AG09309 (cell line): ENCODE results near the gene ZFYVE27.

ENCODE experiments used
- DNase-seq: peaks from one replicate; pipeline ENCODE4 v3.0.0-alpha.2; 2010; ENCODE audit warnings: low read depth
- H3K4me3 ChIP-seq: 2 replicates; pipeline ENCODE4 v1.5.1; 2011; ENCODE audit warnings: mild to moderate bottlenecking, low read depth, low read length, moderate library complexity; ENCODE audit not compliant: control insufficient read depth
- CTCF ChIP-seq: IDR thresholded peaks from 2 replicates; pipeline ENCODE4 v1.5.1; 2011; ENCODE audit warnings: mild to moderate bottlenecking, low read depth, low read length, inconsistent platforms; ENCODE audit not compliant: insufficient read depth, control insufficient read depth; ENCODE audit errors: missing control alignments

ZFYVE27 gene

GRCh38 chr10:97726636-97727178 lies 10.2 kb upstream of the ZFYVE27 start:
- peak; percentile 66 for DNase-seq
- peak overlapping the region; percentile 14 for H3K4me3 ChIP-seq
- TF ChIP-seq CTCF, result no peak

- DNase-seq, result no peak
- TF ChIP-seq CTCF, result no peak
- no peak overlapping the region for H3K4me3 ChIP-seq
Observed at GRCh38 chr10:97729014-97729413, 7.9 kb upstream of the ZFYVE27 start.

GRCh38 chr10:97731346-97732051 lies 5.4 kb upstream of the ZFYVE27 start:
- TF ChIP-seq CTCF, result peak; percentile 84
- no peak overlapping the region for H3K4me3 ChIP-seq
- no peak for DNase-seq

GRCh38 chr10:97732052-97732359 lies 4.9 kb upstream of the ZFYVE27 start:
- H3K4me3 ChIP-seq, result no peak overlapping the region
- no peak for TF ChIP-seq CTCF
- no peak for DNase-seq

GRCh38 chr10:97733256-97733655 lies 3.7 kb upstream of the ZFYVE27 start:
- H3K4me3 ChIP-seq, result no peak overlapping the region
- TF ChIP-seq CTCF, result no peak
- no peak for DNase-seq

- H3K4me3 ChIP-seq, result no peak overlapping the region
- no peak for TF ChIP-seq CTCF
- DNase-seq, result no peak
Observed at GRCh38 chr10:97734021-97734420, 2.9 kb upstream of the ZFYVE27 start.
